OCI-LY7 (cell line): ENCODE data around the gene RBMS2. TPM values are rescaled to one million over a fixed set of nuclear protein-coding genes. Genes with fewer than 3 reads are reported as not detected.

Experiments
- BruUV-seq: library from RNA; stranded (reverse); fragments of 400-500 nt; replicated peaks from 2 replicates; lab custom pipeline; 2021; lab: Mats Ljungman, UMichigan
- CTCF ChIA-PET: fragments of 300-600 bp; sonication (Branson Sonifier 250); formaldehyde crosslinking; loops from one replicate; lab custom pipeline; 2022; ENCODE audit warnings: antibody characterized with exemption; ENCODE audit not compliant: unreplicated experiment; lab: Charles Lee
- POLR2A ChIA-PET: fragments of 300-600 bp; sonication (Branson Sonifier 250); formaldehyde crosslinking; loops from one replicate; lab custom pipeline; 2022; ENCODE audit warnings: antibody characterized with exemption; lab: Charles Lee
- DNase-seq: peaks from one replicate; pipeline ENCODE4 v3.0.0-alpha.2; 2015; ENCODE audit warnings: low spot score
- H2AFZ ChIP-seq: fragments of 200-600 bp; sonication (generic), shearing (Covaris generic); 2 replicates; pipeline ENCODE4 v1.6.1; 2014; ENCODE audit warnings: mild to moderate bottlenecking, antibody characterized with exemption, low read length, moderate library complexity
- H3K27ac ChIP-seq: fragments of 200-600 bp; sonication (generic); 2 replicates; pipeline ENCODE4 v1.5.1; 2014; ENCODE audit warnings: mixed run types, low read depth, mild to moderate bottlenecking, moderate library complexity, low read length, inconsistent platforms; ENCODE audit not compliant: poor library complexity, severe bottlenecking
- H3K36me3 ChIP-seq: fragments of 200-600 bp; sonication (generic); 2 replicates; pipeline ENCODE4 v1.6.1; 2014; ENCODE audit warnings: mild to moderate bottlenecking, antibody characterized with exemption, low read length, moderate library complexity, mixed read lengths; ENCODE audit not compliant: insufficient read depth
- H3K4me1 ChIP-seq: fragments of 200-600 bp; sonication (generic); 2 replicates; pipeline ENCODE4 v1.5.1; 2014; ENCODE audit warnings: mild to moderate bottlenecking, low read length; ENCODE audit not compliant: insufficient read depth, poor library complexity, severe bottlenecking
- H3K4me2 ChIP-seq: fragments of 200-600 bp; sonication (generic); 2 replicates; pipeline ENCODE4 v1.6.1; 2014; ENCODE audit warnings: mild to moderate bottlenecking, low read length
- H3K4me3 ChIP-seq: fragments of 200-600 bp; sonication (generic); 2 replicates; pipeline ENCODE4 v1.5.1; 2014; ENCODE audit warnings: mild to moderate bottlenecking, low read depth, low read length; ENCODE audit not compliant: poor library complexity, severe bottlenecking
- H3K79me2 ChIP-seq: fragments of 200-600 bp; sonication (generic); 2 replicates; pipeline ENCODE4 v1.6.1; 2016; ENCODE audit warnings: low read depth, mild to moderate bottlenecking, low read length, moderate library complexity, mixed read lengths; ENCODE audit not compliant: insufficient read depth
- H3K9me2 ChIP-seq: fragments of 200-600 bp; sonication (generic); 2 replicates; pipeline ENCODE4 v1.6.1; 2016; ENCODE audit warnings: mild to moderate bottlenecking, low read length, mixed read lengths; ENCODE audit not compliant: insufficient read depth
- H3K9me3 ChIP-seq: fragments of 200-600 bp; sonication (generic); 2 replicates; pipeline ENCODE4 v1.6.1; 2014; ENCODE audit warnings: mild to moderate bottlenecking, mixed run types, low read length, mixed read lengths
- H4K20me1 ChIP-seq: fragments of 200-600 bp; sonication (generic); 2 replicates; pipeline ENCODE4 v1.6.1; 2014; ENCODE audit warnings: mild to moderate bottlenecking, antibody characterized with exemption, low read length, moderate library complexity, mixed read lengths; ENCODE audit not compliant: insufficient read depth
- CTCF ChIP-seq: fragments of 200-600 bp; sonication (generic); conservative IDR thresholded peaks from 2 replicates; pipeline ENCODE4 v1.5.1; 2014; ENCODE audit warnings: mild to moderate bottlenecking, antibody characterized with exemption, low read length, moderate library complexity, mixed read lengths
- EZH2phosphoT487 ChIP-seq: fragments of 200-600 bp; sonication (generic); IDR thresholded peaks from 2 replicates; pipeline ENCODE4 v1.6.1; 2018; ENCODE audit warnings: low read depth, borderline replicate concordance, mild to moderate bottlenecking, mixed run types, antibody characterized with exemption, low read length, moderate library complexity, mixed read lengths
- intact Hi-C: fragments of 100-400 bp; cut with micrococcal nuclease; formaldehyde crosslinking; loops from one replicate; pipeline ENCODE4 v1.10.0; 2022; ENCODE audit not compliant: unreplicated experiment
- total RNA-seq, 2 experiments: library from RNA; depleted of rRNA in 1 of 2; stranded (reverse); fragments of >200 nt in 1 of 2; shearing (Covaris generic) in 1 of 2; gene quantifications; 2 replicates each; pipeline ENCODE4 v1.2.3, GENCODE V29; 2014 to 2022

RBMS2 gene
- total RNA-seq, 2 experiments from 2014 or later = 0.27 to 0.32 TPM

DNA sequence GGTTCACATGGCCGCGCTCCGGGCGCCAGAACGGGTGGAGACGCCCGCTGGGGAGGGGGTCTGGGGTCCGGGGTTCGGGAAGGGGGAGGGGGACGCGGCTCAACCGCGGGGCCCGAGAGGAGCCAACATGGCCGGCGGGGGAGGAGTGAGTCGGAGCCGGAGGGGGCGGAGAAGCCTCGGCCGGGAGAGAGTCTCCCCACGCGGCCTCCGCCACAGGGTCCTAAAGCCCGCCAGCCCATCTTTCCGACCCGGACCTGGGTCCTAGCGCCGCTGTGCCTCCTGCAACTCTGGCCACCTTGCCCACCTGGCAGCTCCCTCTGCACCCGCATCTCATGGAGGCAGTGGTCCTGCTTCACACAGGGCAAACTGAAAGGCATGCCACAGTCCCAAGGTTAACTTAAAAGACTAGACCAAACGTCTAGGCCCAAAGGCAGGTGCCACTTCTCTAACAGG lies 108.6 kb downstream of the RBMS2 start, which contains the start of gene BAZ2A:
TSS of gene BAZ2A (minus strand) at position 147 of the 453 bp plus-strand sequence. CDS start 12,796 bp downstream, outside the sequence.
- no peak for TF ChIP-seq EZH2phosphoT487
- TF ChIP-seq CTCF = no peak
- peaks cover 61% of the 10 kb centered on the region for H3K4me1 ChIP-seq
- peak within 1 kb of the TSS; percentile 73 for H3K4me2 ChIP-seq
- ChIA-PET POLR2A (interaction anchor here (1.3 kb wide), 1 partner anchor 16 kb away, joined by 5 read pairs; no protein-coding TSS in a partner anchor), CTCF (interaction anchor here (0.6 kb wide), 1 partner anchor 376 kb away, joined by 5 read pairs; no protein-coding TSS in a partner anchor)
- peak; percentile 89 for DNase-seq
- peaks cover 6% of the 10 kb centered on the region; the same call in 1 of the 2 replicates for H4K20me1 ChIP-seq
- intact Hi-C loops = loop anchor here (10.0 kb wide), 1 partner anchor 515 kb away; the partner anchor contains the start of genes RPL41 and ZC3H10
- peaks cover 22% of the 10 kb centered on the region for H3K36me3 ChIP-seq
- peak within 1 kb of the TSS; percentile 99 for H3K4me3 ChIP-seq
- peaks cover 90% of the 10 kb centered on the region for H3K79me2 ChIP-seq
- H3K9me2 ChIP-seq = no peaks in the 10 kb centered on the region
- peak within 1 kb of the TSS; percentile 63; the same call in 1 of the 2 replicates for H2AFZ ChIP-seq
- H3K9me3 ChIP-seq = no peaks in the 10 kb centered on the region
- BruUV-seq = no TSS peak
- peak within 1 kb of the TSS; percentile 92 for H3K27ac ChIP-seq

DNA sequence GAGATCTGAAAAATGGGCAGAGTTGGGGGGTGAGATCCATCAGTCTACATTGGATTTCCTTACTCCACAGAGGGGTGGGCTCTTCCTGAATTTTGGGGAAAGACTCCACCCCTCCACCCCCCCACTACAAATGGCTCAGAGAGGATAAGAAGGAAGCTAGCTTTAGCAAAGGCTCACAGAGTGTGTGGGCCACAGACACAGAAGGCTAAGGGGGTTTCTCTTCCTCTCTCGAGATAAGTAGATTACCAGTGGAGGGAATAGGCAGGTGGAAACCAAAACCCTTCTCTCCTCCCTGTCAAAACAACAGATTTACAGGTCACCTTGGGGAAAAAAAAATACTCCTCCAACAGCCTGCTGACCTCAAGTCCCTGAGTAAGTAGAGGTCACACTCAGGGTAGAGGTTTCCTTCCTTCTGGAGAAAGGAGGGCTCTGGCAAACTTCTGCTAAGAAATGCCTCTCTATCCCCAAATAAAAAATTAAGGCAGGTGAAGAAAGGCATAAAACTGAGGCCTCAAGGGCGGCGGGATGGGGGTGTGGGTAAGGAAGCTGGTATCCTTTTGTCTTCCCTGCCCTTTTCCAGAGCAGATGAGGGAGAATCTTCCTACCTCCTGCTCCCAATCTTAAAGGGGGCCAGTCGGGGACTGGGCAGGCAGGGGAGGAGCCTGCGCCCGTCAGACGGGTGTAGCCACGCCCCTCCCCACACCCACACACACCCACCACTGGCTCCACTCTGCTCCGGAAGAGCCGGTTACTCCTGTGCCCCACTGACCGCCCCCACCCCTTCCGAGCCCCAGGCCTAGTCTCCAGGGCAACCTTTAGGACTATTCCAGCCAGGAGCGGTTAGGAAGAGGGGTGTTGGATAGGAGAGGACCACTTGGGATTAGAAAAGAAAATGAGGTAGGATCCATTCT lies 110.4 kb downstream of the RBMS2 start:
- Histone ChIP-seq H3K4me2 (peak overlapping the region; percentile 98), H3K9me3 (no peaks in the 10 kb centered on the region), H4K20me1 (peaks cover under 1% of the 10 kb centered on the region; the same call in 1 of the 2 replicates), H3K79me2 (peaks cover 78% of the 10 kb centered on the region), H3K4me1 (peaks cover 66% of the 10 kb centered on the region), H2AFZ (peak overlapping the region; percentile 43; the same call in 1 of the 2 replicates), H3K4me3 (peak overlapping the region; percentile 76), H3K36me3 (peaks cover 7% of the 10 kb centered on the region), H3K27ac (peak overlapping the region; percentile 92), H3K9me2 (no peaks in the 10 kb centered on the region)
- DNase-seq = peak; percentile 77
- TF ChIP-seq EZH2phosphoT487 = no peak
- no peak for TF ChIP-seq CTCF
- no TSS peak for BruUV-seq
- ChIA-PET CTCF (no interaction called here), POLR2A (interaction anchor here (0.6 to 0.7 kb wide), 3 partner anchors 14 to 267 kb away, joined by 3 read pairs; no protein-coding TSS in a partner anchor)
- intact Hi-C loops = loop anchor here (2.0 to 10.0 kb wide), 2 partner anchors 257 to 517 kb away; partner anchors contain the start of genes RPL41 and ZC3H10
